HepG2 (cell line): ENCODE measurements around the gene MEAF6. TPM values are rescaled to one million over a fixed set of nuclear protein-coding genes. Genes with fewer than 3 reads are reported as not detected.

Source experiments
- CCAR2 ChIP-seq: fragments of 200-400 bp; formaldehyde crosslinking; optimal IDR thresholded peaks from 2 replicates; pipeline ENCODE3; 2018; ENCODE audit warnings: low read depth, mild to moderate bottlenecking, low read length, moderate library complexity
- FOXP1 ChIP-seq, 2 experiments: fragments of 450-650 bp in 1 of 2; IDR thresholded peaks; 2 replicates each; pipeline ENCODE4 v1.6.1; 2017 to 2018; ENCODE audit warnings: antibody characterized with exemption in 1 of 2
- IRF2 ChIP-seq: IDR thresholded peaks from 2 replicates; pipeline ENCODE4 v1.6.1; 2018; ENCODE audit warnings: missing genetic modification reagents, missing compliant biosample characterization
- KDM3A ChIP-seq: IDR thresholded peaks from 2 replicates; pipeline ENCODE4 v1.6.1; 2018; ENCODE audit warnings: low read depth, missing compliant biosample characterization
- KDM5A ChIP-seq: fragments of 200-600 bp; sonication (generic); IDR thresholded peaks from 2 replicates; pipeline ENCODE4 v1.7.0; 2018; ENCODE audit warnings: antibody characterized with exemption, mild to moderate bottlenecking, low read length, borderline replicate concordance
- NBN ChIP-seq: fragments of 450-650 bp; conservative IDR thresholded peaks from 2 replicates; pipeline ENCODE4 v1.6.1; 2017
- NONO ChIP-seq, 2 experiments: fragments of 450-650 bp in 1 of 2; sonication (generic) in 1 of 2; formaldehyde crosslinking in 1 of 2; IDR thresholded peaks in 1 of 2; conservative IDR thresholded peaks in 1 of 2; 2 replicates each; pipeline versions ENCODE4 v1.6.1 to v1.8.0; 2017 to 2022; ENCODE audit warnings: mild to moderate bottlenecking in 1 of 2, missing genetic modification reagents in 1 of 2, moderate library complexity in 1 of 2
- NR2F6 ChIP-seq, 2 experiments: IDR thresholded peaks; 2 replicates each; pipeline ENCODE4 v1.6.1; 2016; ENCODE audit warnings: antibody characterized with exemption in 1 of 2, mild to moderate bottlenecking in 1 of 2
- RCOR2 ChIP-seq: IDR thresholded peaks from 2 replicates; pipeline ENCODE4 v1.6.1; 2016; ENCODE audit warnings: missing biosample characterization, missing genetic modification reagents
- REPIN1 ChIP-seq: sonication (generic); formaldehyde crosslinking; IDR thresholded peaks from 2 replicates; pipeline ENCODE4 v1.8.0; 2022; ENCODE audit warnings: missing genetic modification reagents, low read depth, mild to moderate bottlenecking, borderline replicate concordance
- ZMYM4 ChIP-seq: sonication (generic); formaldehyde crosslinking; IDR thresholded peaks from 2 replicates; pipeline ENCODE4 v1.8.1; 2023; ENCODE audit warnings: mild to moderate bottlenecking, missing genetic modification reagents
- ZNF431 ChIP-seq: sonication (generic); formaldehyde crosslinking; IDR thresholded peaks from 2 replicates; pipeline ENCODE4 v1.9.0; 2022; ENCODE audit warnings: missing genetic modification reagents, low read depth, mild to moderate bottlenecking, borderline replicate concordance
- ZNF546 ChIP-seq: sonication (generic); formaldehyde crosslinking; conservative IDR thresholded peaks from 2 replicates; pipeline ENCODE4 v1.8.1; 2023; ENCODE audit warnings: mild to moderate bottlenecking, missing genetic modification reagents
- ZNF652 ChIP-seq: IDR thresholded peaks from 2 replicates; pipeline ENCODE4 v1.6.1; 2016; ENCODE audit warnings: low read depth, borderline replicate concordance
- ZNF792 ChIP-seq: IDR thresholded peaks from 2 replicates; pipeline ENCODE4 v1.6.1; 2016
- polyA plus RNA-seq, 8 experiments: library from polyadenylated mRNA; depleted of rRNA in 3 of 8; stranded (reverse) in 7 of 8; unstranded in 1 of 8; fragments of >200 nt; fragmentation: Illumina TruSeq in 4 of 8; extraction: Trizol in 4 of 8; gene quantifications; 2 replicates each; pipeline versions ENCODE4 v1.2.1 to v1.2.3, GENCODE V29; 2011 to 2016; ENCODE audit warnings: low read depth in 4 of 8, missing spikeins in 1 of 8, mixed read lengths in 1 of 8; ENCODE audit not compliant: insufficient read depth in 1 of 8
- total RNA-seq, 5 experiments: library from RNA; depleted of rRNA; stranded (reverse); fragments of >200 nt; fragmentation: Illumina TruSeq; extraction: Trizol; gene quantifications; 2 replicates each; pipeline ENCODE4 v1.2.3, GENCODE V29; 2016; ENCODE audit warnings: low read depth in 1 of 5
- TF ChIP-seq, protein P1 (sequence below): sonication (generic); formaldehyde crosslinking; IDR thresholded peaks from 2 replicates; pipeline ENCODE4 v1.4.0; 2020; ENCODE audit warnings: mild to moderate bottlenecking, missing genetic modification reagents
- TF ChIP-seq, protein P2 (sequence below): sonication (generic); formaldehyde crosslinking; IDR thresholded peaks from 2 replicates; pipeline ENCODE4 v1.4.0; 2020; ENCODE audit warnings: missing genetic modification reagents
- TF ChIP-seq, protein P3 (sequence below): sonication (generic); formaldehyde crosslinking; IDR thresholded peaks from 2 replicates; pipeline ENCODE4 v1.8.0; 2022; ENCODE audit warnings: missing genetic modification reagents, mild to moderate bottlenecking, inconsistent platforms, borderline replicate concordance
- TF ChIP-seq, protein P4 (sequence below): sonication (generic); formaldehyde crosslinking; IDR thresholded peaks from 2 replicates; pipeline ENCODE4 v1.4.0; 2020; ENCODE audit warnings: missing genetic modification reagents

Gene MEAF6
- total and polyA plus RNA-seq, 2 of the 13 experiments (the other 11 are each of a cell fraction or from before 2014, with no cell fraction given) = 29.5 to 45.6 TPM

DNA sequence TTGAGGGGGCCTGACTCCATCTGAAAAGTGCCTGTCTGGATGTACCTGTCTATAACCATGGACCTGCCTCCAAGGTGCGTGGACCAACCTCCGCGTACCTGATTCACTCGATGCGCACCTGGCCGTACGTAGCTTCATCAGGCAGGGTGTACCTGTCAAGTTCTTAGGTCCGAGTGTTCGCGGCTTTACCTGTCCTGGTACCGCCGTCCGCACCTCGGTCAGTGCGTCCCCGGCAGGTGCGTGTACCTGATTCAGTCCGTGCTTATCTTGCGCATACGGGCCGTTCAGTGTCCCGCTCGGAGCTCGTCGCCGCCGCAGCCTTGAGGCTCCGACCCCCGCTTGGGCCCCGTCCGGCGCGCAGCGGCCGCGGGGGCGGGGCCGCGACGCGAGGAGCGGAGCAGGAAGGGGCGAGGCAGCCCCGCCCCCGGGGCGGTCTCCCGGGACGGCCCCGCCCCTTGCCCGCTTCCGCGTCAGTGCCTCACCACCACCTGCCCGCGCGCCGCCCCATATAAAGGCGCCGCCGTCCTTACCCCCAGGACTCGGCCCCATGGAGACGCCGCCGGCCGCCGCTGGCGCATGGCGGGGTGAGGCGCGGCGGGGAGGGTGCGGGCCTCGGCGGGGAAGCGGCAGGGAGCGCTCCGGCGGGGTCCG lies 40.4 kb downstream of the MEAF6 start, which contains the start of gene ZC3H12A (continued):
- TF ChIP-seq REPIN1 (CRISPR knock-in tag) (no peak), KDM3A (CRISPR knock-in tag) (no peak), ZMYM4 (CRISPR knock-in tag) (peak; percentile 65), NONO (IDR thresholded peaks at IDR 0.05) (no peak), NONO (CRISPR knock-in tag; conservative IDR thresholded peaks at IDR 0.05) (peak; percentile 81; the same call in 1 of the 2 replicates), RCOR2 (CRISPR knock-in tag) (no peak), FOXP1 (IDR thresholded peaks at IDR 0.05) (no peak), FOXP1 (CRISPR knock-in tag; IDR thresholded peaks at IDR 0.05) (no peak), NBN (no peak), IRF2 (CRISPR knock-in tag) (peak; percentile 27; the same call in 1 of the 2 replicates), ZNF431 (peak; percentile 65; the same call in 1 of the 2 replicates), ZNF792 (0 out of 2 replicates have a peak, but pooled peaks have one; percentile 61), KDM5A (no peak; the same call in 1 of the 2 replicates), ZNF546 (CRISPR knock-in tag) (no peak), CCAR2 (no peak), ZNF652 (CRISPR knock-in tag) (no peak), NR2F6 (IDR thresholded peaks at IDR 0.05) (no peak), NR2F6 (CRISPR knock-in tag; IDR thresholded peaks at IDR 0.05) (no peak)
- TF ChIP-seq, protein P1, sequence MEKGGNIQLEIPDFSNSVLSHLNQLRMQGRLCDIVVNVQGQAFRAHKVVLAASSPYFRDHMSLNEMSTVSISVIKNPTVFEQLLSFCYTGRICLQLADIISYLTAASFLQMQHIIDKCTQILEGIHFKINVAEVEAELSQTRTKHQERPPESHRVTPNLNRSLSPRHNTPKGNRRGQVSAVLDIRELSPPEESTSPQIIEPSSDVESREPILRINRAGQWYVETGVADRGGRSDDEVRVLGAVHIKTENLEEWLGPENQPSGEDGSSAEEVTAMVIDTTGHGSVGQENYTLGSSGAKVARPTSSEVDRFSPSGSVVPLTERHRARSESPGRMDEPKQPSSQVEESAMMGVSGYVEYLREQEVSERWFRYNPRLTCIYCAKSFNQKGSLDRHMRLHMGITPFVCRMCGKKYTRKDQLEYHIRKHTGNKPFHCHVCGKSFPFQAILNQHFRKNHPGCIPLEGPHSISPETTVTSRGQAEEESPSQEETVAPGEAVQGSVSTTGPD (CRISPR knock-in tag) = no peak
- TF ChIP-seq, protein P2, sequence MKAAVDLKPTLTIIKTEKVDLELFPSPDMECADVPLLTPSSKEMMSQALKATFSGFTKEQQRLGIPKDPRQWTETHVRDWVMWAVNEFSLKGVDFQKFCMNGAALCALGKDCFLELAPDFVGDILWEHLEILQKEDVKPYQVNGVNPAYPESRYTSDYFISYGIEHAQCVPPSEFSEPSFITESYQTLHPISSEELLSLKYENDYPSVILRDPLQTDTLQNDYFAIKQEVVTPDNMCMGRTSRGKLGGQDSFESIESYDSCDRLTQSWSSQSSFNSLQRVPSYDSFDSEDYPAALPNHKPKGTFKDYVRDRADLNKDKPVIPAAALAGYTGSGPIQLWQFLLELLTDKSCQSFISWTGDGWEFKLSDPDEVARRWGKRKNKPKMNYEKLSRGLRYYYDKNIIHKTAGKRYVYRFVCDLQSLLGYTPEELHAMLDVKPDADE (CRISPR knock-in tag) = no peak
- TF ChIP-seq, protein P3, sequence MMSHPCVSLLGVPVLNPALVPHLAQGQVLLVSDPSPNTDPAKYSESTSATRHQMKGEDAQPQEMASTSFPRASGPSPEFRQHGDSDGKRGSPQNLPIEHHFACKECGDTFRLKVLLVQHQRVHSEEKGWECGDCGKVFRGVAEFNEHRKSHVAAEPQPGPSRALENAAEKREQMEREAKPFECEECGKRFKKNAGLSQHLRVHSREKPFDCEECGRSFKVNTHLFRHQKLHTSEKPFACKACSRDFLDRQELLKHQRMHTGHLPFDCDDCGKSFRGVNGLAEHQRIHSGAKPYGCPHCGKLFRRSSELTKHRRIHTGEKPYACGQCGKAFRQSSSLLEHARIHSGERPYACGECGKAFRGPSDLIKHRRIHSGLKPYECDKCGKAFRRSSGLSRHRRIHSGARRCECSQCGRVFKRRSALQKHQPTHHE (CRISPR knock-in tag) = no peak
- TF ChIP-seq, protein P4, sequence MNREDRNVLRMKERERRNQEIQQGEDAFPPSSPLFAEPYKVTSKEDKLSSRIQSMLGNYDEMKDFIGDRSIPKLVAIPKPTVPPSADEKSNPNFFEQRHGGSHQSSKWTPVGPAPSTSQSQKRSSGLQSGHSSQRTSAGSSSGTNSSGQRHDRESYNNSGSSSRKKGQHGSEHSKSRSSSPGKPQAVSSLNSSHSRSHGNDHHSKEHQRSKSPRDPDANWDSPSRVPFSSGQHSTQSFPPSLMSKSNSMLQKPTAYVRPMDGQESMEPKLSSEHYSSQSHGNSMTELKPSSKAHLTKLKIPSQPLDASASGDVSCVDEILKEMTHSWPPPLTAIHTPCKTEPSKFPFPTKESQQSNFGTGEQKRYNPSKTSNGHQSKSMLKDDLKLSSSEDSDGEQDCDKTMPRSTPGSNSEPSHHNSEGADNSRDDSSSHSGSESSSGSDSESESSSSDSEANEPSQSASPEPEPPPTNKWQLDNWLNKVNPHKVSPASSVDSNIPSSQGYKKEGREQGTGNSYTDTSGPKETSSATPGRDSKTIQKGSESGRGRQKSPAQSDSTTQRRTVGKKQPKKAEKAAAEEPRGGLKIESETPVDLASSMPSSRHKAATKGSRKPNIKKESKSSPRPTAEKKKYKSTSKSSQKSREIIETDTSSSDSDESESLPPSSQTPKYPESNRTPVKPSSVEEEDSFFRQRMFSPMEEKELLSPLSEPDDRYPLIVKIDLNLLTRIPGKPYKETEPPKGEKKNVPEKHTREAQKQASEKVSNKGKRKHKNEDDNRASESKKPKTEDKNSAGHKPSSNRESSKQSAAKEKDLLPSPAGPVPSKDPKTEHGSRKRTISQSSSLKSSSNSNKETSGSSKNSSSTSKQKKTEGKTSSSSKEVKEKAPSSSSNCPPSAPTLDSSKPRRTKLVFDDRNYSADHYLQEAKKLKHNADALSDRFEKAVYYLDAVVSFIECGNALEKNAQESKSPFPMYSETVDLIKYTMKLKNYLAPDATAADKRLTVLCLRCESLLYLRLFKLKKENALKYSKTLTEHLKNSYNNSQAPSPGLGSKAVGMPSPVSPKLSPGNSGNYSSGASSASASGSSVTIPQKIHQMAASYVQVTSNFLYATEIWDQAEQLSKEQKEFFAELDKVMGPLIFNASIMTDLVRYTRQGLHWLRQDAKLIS (CRISPR knock-in tag) = no peak; the same call in 1 of the 2 replicates
